PC-9 (cell line): ENCODE measurements around the gene HSD3B7. TPM values are rescaled to one million over a fixed set of nuclear protein-coding genes. Genes with fewer than 3 reads are reported as not detected.
A peak's percentile ranks its signal among the peaks of the same experiment; 100 is the strongest.

Source experiments
- BruUV-seq: library from RNA; stranded (reverse); fragments of 400-500 nt; replicated peaks from 2 replicates; lab custom pipeline; 2021; lab: Mats Ljungman, UMichigan
- CTCF ChIA-PET: fragments of 300-600 bp; sonication (Branson Sonifier 250); formaldehyde crosslinking; loops from one replicate; lab custom pipeline; 2022; ENCODE audit warnings: antibody characterized with exemption; lab: Charles Lee
- POLR2A ChIA-PET: fragments of 300-600 bp; sonication (Branson Sonifier 250); formaldehyde crosslinking; loops from one replicate; lab custom pipeline; 2022; ENCODE audit warnings: antibody characterized with exemption; ENCODE audit not compliant: unreplicated experiment; lab: Charles Lee
- DNase-seq, 2 experiments: peaks; one replicate each; pipeline versions ENCODE4 v3.0.0 to v3.0.0-alpha.2; 2015 to 2022; ENCODE audit warnings: mixed read lengths in 1 of 2
- H2AFZ ChIP-seq: fragments of 200-600 bp; sonication (generic); 2 replicates; pipeline ENCODE4 v1.8.1; 2017; ENCODE audit warnings: antibody characterized with exemption
- H3F3A ChIP-seq: fragments of 200-600 bp; sonication (generic); 2 replicates; pipeline ENCODE4 v1.8.1; 2017; ENCODE audit warnings: antibody characterized with exemption, mild to moderate bottlenecking, low read depth; ENCODE audit not compliant: insufficient read depth
- H3K27ac ChIP-seq: fragments of 200-600 bp; sonication (generic); 2 replicates; pipeline ENCODE4 v1.6.1; 2016; ENCODE audit warnings: mixed run types
- H3K27me3 ChIP-seq: fragments of 200-600 bp; sonication (generic); 2 replicates; pipeline ENCODE4 v1.6.1; 2016; ENCODE audit warnings: low read depth, mixed run types; ENCODE audit not compliant: insufficient read depth
- H3K36me3 ChIP-seq: fragments of 200-600 bp; sonication (generic); 2 replicates; pipeline ENCODE4 v1.6.1; 2016; ENCODE audit warnings: low read depth, mixed run types
- H3K4me1 ChIP-seq: fragments of 200-600 bp; sonication (generic); replicated peaks from 2 replicates; pipeline ENCODE4 v1.6.1; 2016; ENCODE audit warnings: mixed run types; ENCODE audit not compliant: insufficient read depth
- H3K4me2 ChIP-seq: fragments of 200-600 bp; sonication (generic); 2 replicates; pipeline ENCODE4 v1.6.1; 2017; ENCODE audit warnings: mixed run types
- H3K4me3 ChIP-seq: fragments of 200-600 bp; sonication (generic); 2 replicates; pipeline ENCODE4 v1.6.1; 2016; ENCODE audit warnings: mixed run types
- H3K79me2 ChIP-seq: fragments of 200-600 bp; sonication (generic); 2 replicates; pipeline ENCODE4 v1.6.1; 2017; ENCODE audit warnings: low read depth, mixed run types
- H3K9me2 ChIP-seq: fragments of 200-600 bp; sonication (generic); 2 replicates; pipeline ENCODE4 v1.8.1; 2017; ENCODE audit warnings: mild to moderate bottlenecking; ENCODE audit not compliant: insufficient read depth
- H3K9me3 ChIP-seq: fragments of 200-600 bp; sonication (generic); 2 replicates; pipeline ENCODE4 v1.8.1; 2016; ENCODE audit warnings: low read depth; ENCODE audit not compliant: insufficient read depth
- H4K20me1 ChIP-seq: fragments of 200-600 bp; sonication (generic); 2 replicates; pipeline ENCODE4 v1.8.1; 2017; ENCODE audit not compliant: insufficient read depth
- CTCF ChIP-seq: fragments of 200-600 bp; sonication (generic); conservative IDR thresholded peaks from 2 replicates; pipeline ENCODE4 v1.6.1; 2017; ENCODE audit warnings: mixed run types, antibody characterized with exemption, mild to moderate bottlenecking, moderate library complexity
- EZH2 ChIP-seq: fragments of 200-600 bp; sonication (generic); IDR thresholded peaks from 2 replicates; pipeline ENCODE4 v1.8.0; 2017; ENCODE audit warnings: antibody characterized with exemption, low read depth
- intact Hi-C: fragments of 100-400 bp; cut with micrococcal nuclease; formaldehyde crosslinking; loops from one replicate; pipeline ENCODE4 v1.10.0; 2022; ENCODE audit not compliant: unreplicated experiment
- total RNA-seq: library from RNA; stranded (reverse); gene quantifications from 2 replicates; pipeline ENCODE4 v1.2.3, GENCODE V29; 2021

HSD3B7 gene
- total RNA-seq, 1 experiment from 2014 or later = 34.8 TPM

- intact Hi-C loops = no loop called here
- no peaks in the 10 kb centered on the region for H3K79me2 ChIP-seq
- no peaks in the 10 kb centered on the region for H3K27me3 ChIP-seq
- H3K27ac ChIP-seq = no peak overlapping the region
- H3F3A ChIP-seq = peaks cover 24% of the 10 kb centered on the region
- H3K9me3 ChIP-seq = no peaks in the 10 kb centered on the region
- H3K4me2 ChIP-seq = no peak overlapping the region
- TF ChIP-seq EZH2 (no peak), CTCF (no peak)
- H2AFZ ChIP-seq = no peak overlapping the region
- POLR2A ChIA-PET = no interaction called here
- BruUV-seq = no TSS peak
- no peak overlapping the region for H3K4me3 ChIP-seq
- peak in 1 of 2 experiments; percentile 21 for DNase-seq
- H4K20me1 ChIP-seq = no peaks in the 10 kb centered on the region
- H3K9me2 ChIP-seq = no peaks in the 10 kb centered on the region
- CTCF ChIA-PET = no interaction called here
- H3K4me1 ChIP-seq = peaks cover 9% of the 10 kb centered on the region
- H3K36me3 ChIP-seq = no peaks in the 10 kb centered on the region
Observed at GRCh38 chr16:30992931-30993816, 8.2 kb downstream of the HSD3B7 start.

- DNase-seq = no peak
- BruUV-seq = no TSS peak
- Histone ChIP-seq H4K20me1 (no peaks in the 10 kb centered on the region), H3K27ac (no peak overlapping the region), H3K9me3 (no peaks in the 10 kb centered on the region), H3K36me3 (no peaks in the 10 kb centered on the region), H3K4me1 (peaks cover 24% of the 10 kb centered on the region), H3K9me2 (no peaks in the 10 kb centered on the region), H3K4me3 (no peak overlapping the region; the same call in 1 of the 2 replicates), H3K79me2 (no peaks in the 10 kb centered on the region), H3F3A (peaks cover 41% of the 10 kb centered on the region), H3K27me3 (no peaks in the 10 kb centered on the region), H2AFZ (no peak overlapping the region), H3K4me2 (no peak overlapping the region)
- TF ChIP-seq EZH2 (no peak), CTCF (no peak)
- POLR2A ChIA-PET = no interaction called here
- CTCF ChIA-PET = no interaction called here
- intact Hi-C loops = no loop called here
Observed at GRCh38 chr16:30995927-30996323, 10.9 kb downstream of the HSD3B7 start.

- Histone ChIP-seq H3K9me3 (no peaks in the 10 kb centered on the region), H3K9me2 (no peaks in the 10 kb centered on the region), H3K36me3 (no peaks in the 10 kb centered on the region), H3F3A (peaks cover 41% of the 10 kb centered on the region), H3K27ac (no peak overlapping the region), H3K79me2 (no peaks in the 10 kb centered on the region), H3K4me2 (peak overlapping the region; percentile 98), H3K27me3 (no peaks in the 10 kb centered on the region), H4K20me1 (no peaks in the 10 kb centered on the region), H3K4me1 (peaks cover 24% of the 10 kb centered on the region), H2AFZ (peak overlapping the region; percentile 80), H3K4me3 (peak overlapping the region; percentile 67)
- DNase-seq = peak in 1 of 2 experiments; percentile 31
- intact Hi-C loops = no loop called here
- BruUV-seq = TSS peak; percentile 54
- CTCF ChIA-PET = interaction anchor here (0.6 to 0.8 kb wide), 2 partner anchors 9 to 10 kb away, joined by 3 to 5 read pairs; no protein-coding TSS in a partner anchor
- TF ChIP-seq EZH2 (no peak), CTCF (no peak)
- POLR2A ChIA-PET = interaction anchor here (0.6 to 1.0 kb wide), 3 partner anchors 37 to 390 kb away, joined by 3 to 29 read pairs (median 5); partner anchors contain the start of gene STX4
Observed at GRCh38 chr16:30996324-30996984, 11.4 kb downstream of the HSD3B7 start.
